Measurements from ENCODE around the gene MPPED2.

The MPPED2 gene

DNA sequence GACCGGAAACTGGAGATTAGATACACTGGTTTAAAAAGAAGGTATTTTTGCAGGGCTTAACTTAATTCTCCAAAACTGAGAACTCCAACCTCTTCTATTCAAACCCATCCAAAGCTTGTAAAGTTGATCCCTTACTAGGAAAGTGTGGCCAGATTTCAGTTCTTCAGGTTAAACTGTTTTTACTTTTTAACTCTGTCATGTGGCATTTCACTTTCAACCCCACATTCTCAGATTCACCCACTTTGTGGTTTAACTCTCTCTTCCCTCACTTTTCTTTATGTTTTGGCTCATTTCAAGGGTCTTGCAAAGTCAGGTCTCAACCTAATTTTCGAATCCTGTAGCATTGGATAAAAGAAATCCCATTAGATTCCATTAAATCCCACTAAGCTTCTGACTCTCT, 75.4 kb downstream of the MPPED2 start:
- TF ChIP-seq, protein P1, sequence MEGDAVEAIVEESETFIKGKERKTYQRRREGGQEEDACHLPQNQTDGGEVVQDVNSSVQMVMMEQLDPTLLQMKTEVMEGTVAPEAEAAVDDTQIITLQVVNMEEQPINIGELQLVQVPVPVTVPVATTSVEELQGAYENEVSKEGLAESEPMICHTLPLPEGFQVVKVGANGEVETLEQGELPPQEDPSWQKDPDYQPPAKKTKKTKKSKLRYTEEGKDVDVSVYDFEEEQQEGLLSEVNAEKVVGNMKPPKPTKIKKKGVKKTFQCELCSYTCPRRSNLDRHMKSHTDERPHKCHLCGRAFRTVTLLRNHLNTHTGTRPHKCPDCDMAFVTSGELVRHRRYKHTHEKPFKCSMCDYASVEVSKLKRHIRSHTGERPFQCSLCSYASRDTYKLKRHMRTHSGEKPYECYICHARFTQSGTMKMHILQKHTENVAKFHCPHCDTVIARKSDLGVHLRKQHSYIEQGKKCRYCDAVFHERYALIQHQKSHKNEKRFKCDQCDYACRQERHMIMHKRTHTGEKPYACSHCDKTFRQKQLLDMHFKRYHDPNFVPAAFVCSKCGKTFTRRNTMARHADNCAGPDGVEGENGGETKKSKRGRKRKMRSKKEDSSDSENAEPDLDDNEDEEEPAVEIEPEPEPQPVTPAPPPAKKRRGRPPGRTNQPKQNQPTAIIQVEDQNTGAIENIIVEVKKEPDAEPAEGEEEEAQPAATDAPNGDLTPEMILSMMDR (IDR thresholded peaks at IDR 0.05; ENCODE audit: insufficient read depth, low read length), result no peak
- TF ChIP-seq, protein P2, sequence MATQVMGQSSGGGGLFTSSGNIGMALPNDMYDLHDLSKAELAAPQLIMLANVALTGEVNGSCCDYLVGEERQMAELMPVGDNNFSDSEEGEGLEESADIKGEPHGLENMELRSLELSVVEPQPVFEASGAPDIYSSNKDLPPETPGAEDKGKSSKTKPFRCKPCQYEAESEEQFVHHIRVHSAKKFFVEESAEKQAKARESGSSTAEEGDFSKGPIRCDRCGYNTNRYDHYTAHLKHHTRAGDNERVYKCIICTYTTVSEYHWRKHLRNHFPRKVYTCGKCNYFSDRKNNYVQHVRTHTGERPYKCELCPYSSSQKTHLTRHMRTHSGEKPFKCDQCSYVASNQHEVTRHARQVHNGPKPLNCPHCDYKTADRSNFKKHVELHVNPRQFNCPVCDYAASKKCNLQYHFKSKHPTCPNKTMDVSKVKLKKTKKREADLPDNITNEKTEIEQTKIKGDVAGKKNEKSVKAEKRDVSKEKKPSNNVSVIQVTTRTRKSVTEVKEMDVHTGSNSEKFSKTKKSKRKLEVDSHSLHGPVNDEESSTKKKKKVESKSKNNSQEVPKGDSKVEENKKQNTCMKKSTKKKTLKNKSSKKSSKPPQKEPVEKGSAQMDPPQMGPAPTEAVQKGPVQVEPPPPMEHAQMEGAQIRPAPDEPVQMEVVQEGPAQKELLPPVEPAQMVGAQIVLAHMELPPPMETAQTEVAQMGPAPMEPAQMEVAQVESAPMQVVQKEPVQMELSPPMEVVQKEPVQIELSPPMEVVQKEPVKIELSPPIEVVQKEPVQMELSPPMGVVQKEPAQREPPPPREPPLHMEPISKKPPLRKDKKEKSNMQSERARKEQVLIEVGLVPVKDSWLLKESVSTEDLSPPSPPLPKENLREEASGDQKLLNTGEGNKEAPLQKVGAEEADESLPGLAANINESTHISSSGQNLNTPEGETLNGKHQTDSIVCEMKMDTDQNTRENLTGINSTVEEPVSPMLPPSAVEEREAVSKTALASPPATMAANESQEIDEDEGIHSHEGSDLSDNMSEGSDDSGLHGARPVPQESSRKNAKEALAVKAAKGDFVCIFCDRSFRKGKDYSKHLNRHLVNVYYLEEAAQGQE (IDR thresholded peaks at IDR 0.05; ENCODE audit: insufficient replicate concordance, low read depth), result no peak
- no peak for TF ChIP-seq GABPA (IDR thresholded peaks at IDR 0.05; ENCODE audit: low read depth)
- TF ChIP-seq SPI1 (IDR thresholded peaks at IDR 0.05; ENCODE audit: borderline replicate concordance, low read depth), result no peak
- TF ChIP-seq POLR2AphosphoS5 (IDR thresholded peaks at IDR 0.05; ENCODE audit: low read depth), result no peak
- no peak overlapping the region for H3K4me3 ChIP-seq (replicated peaks; ENCODE audit: insufficient read depth, low read length)

DNA sequence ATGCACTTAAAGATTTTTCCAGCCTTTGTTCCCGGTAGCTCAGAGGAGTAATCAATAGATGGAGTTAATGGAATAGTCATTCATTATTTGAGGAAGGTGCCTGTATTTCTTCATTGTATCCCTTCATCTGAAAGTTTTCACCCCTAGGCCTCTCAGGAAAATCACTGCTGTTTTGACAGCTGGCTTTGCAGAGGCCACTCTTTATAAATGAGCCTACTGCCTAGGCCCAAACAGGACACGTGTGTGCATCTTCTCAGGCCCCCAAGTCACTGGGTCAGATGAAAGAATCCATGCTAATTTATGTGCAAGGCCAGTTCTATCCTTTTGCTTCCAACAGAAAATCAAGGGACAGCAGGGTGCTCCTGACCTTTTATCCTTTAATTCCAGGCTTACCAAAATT, 76.8 kb downstream of the MPPED2 start:
- H3K27me3 ChIP-seq (ENCODE audit: insufficient read depth, poor library complexity, severe bottlenecking), result no peaks in the 10 kb centered on the region
- H3K4me3 ChIP-seq (replicated peaks; ENCODE audit: insufficient read depth, low read length), result no peak overlapping the region
- H3K27ac ChIP-seq (replicated peaks), result no peak overlapping the region
- DNase-seq (ENCODE audit: low read depth in 1 of 2, low spot score in 1 of 2), result no peak
- TF ChIP-seq, protein P1 (IDR thresholded peaks at IDR 0.05; ENCODE audit: insufficient read depth, low read length), result no peak
- TF ChIP-seq, protein P2 (IDR thresholded peaks at IDR 0.05; ENCODE audit: insufficient replicate concordance, low read depth), result no peak
- TF ChIP-seq SPI1 (IDR thresholded peaks at IDR 0.05; ENCODE audit: borderline replicate concordance, low read depth), result no peak
- TF ChIP-seq POLR2AphosphoS5 (IDR thresholded peaks at IDR 0.05; ENCODE audit: low read depth), result no peak
- no peak for TF ChIP-seq GABPA (IDR thresholded peaks at IDR 0.05; ENCODE audit: low read depth)

More for the DNA sequence above, 75.4 kb downstream of the MPPED2 start:
- Histone ChIP-seq H3K27me3 (ENCODE audit: insufficient read depth, poor library complexity, severe bottlenecking) (no peaks in the 10 kb centered on the region), H3K27ac (replicated peaks) (no peak overlapping the region)
- DNase-seq (ENCODE audit: low read depth in 1 of 2, low spot score in 1 of 2), result no peak

DNA sequence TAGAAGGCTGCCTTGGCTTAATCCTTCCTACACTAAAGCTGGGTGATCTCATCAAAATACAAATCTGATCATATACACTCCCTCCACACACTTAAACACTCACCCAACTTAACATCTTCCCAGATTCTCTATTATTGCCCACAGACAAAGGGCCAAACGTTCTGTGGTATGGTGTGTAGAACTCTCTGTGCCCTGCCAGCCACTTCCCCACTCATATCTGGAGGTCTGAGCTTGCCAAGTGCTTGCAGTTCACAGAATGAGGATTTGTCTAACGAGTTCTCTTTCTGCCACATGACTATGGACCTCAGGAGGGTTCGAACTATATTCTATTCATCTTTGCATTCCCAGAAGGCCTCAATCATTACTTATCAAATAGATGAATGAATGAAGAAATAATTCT, 77.6 kb downstream of the MPPED2 start:
- DNase-seq (ENCODE audit: low read depth in 1 of 2, low spot score in 1 of 2), result no peak
- TF ChIP-seq POLR2AphosphoS5 (IDR thresholded peaks at IDR 0.05; ENCODE audit: low read depth) (no peak), SPI1 (IDR thresholded peaks at IDR 0.05; ENCODE audit: borderline replicate concordance, low read depth) (no peak), GABPA (IDR thresholded peaks at IDR 0.05; ENCODE audit: low read depth) (no peak)
- TF ChIP-seq, protein P1 (IDR thresholded peaks at IDR 0.05; ENCODE audit: insufficient read depth, low read length), result no peak
- TF ChIP-seq, protein P2 (IDR thresholded peaks at IDR 0.05; ENCODE audit: insufficient replicate concordance, low read depth), result no peak
- H3K27ac ChIP-seq (replicated peaks), result no peak overlapping the region

More for the DNA sequence above, 77.6 kb downstream of the MPPED2 start:
- Histone ChIP-seq H3K4me3 (replicated peaks; ENCODE audit: insufficient read depth, low read length) (no peak overlapping the region), H3K27me3 (ENCODE audit: insufficient read depth, poor library complexity, severe bottlenecking) (no peaks in the 10 kb centered on the region)

Measured in HL-60 (cell line).